CD1c-positive myeloid dendritic cell (primary cell): ENCODE data around the gene TRIP6.
"Not testable (repeated sequence)": the region's sequence is repeated elsewhere in the genome, so short reads cannot be mapped to it uniquely, and the experiment has no call there.

Experiments
- DNase-seq: peaks from one replicate; pipeline ENCODE4 v3.0.0-alpha.2; 2016; ENCODE audit errors: extremely low spot score

Gene TRIP6

DNA sequence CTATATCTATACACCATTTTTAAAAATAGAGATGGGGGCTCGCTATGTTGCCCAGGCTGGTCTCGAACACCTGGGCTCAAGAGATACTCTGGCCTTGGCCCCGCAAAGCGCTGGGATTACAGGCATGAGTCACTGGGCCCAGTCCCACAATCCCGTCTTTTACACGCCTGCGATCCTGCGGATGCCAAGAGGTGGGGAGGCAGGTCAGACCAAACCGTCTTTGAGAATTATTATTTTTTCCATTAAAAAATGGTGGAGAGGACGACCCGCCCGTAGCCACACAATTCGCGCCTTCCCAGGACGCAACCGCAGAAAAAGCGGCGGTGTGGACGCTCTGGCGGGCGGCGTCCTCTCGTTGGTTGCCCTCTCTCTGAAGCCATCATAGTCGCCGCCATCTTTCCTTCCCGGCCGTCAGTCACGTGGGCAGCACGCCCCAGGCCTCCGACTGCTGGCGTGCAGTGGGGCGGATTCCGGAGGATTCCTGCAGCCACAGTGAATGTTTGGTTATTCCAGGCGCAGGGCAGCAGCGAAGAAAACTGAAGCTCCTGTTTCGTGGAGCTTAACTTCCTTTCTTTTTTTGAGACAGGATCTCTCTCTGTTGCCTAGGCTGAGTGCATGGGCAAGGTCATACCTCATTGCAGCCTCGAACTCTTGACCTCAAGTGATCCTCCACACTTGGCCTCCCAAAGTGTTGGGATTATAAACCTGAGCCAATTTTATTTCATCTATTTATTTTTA is 29.9 kb upstream of the TRIP6 start:
- peak; percentile 79 for DNase-seq

- no peak for DNase-seq
These were observed 27.8 kb upstream of the TRIP6 start for GRCh38 chr7:100839361-100839760.

- no peak for DNase-seq
These were observed 26.6 kb upstream of the TRIP6 start for GRCh38 chr7:100840470-100841100.

DNA sequence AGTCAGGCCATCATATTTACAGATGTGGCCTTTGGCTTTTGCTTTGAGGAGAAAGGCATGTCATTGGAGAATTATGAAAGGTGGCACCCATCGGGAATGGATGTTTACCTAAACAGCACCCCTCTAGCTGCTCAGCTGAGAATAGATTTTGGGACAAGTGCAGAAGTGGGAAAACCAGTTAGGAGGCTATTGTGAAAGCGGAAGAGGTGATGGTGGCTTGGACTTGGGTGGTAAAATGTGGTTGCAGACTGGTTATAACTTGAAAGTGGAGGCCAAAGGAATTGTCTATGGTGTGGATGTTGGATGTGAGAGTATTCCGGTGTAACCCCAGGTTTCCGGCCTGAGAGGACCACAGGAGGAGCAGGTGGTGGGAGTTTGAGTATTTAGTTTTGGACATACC is 19.8 kb upstream of the TRIP6 start:
- no peak for DNase-seq

DNA sequence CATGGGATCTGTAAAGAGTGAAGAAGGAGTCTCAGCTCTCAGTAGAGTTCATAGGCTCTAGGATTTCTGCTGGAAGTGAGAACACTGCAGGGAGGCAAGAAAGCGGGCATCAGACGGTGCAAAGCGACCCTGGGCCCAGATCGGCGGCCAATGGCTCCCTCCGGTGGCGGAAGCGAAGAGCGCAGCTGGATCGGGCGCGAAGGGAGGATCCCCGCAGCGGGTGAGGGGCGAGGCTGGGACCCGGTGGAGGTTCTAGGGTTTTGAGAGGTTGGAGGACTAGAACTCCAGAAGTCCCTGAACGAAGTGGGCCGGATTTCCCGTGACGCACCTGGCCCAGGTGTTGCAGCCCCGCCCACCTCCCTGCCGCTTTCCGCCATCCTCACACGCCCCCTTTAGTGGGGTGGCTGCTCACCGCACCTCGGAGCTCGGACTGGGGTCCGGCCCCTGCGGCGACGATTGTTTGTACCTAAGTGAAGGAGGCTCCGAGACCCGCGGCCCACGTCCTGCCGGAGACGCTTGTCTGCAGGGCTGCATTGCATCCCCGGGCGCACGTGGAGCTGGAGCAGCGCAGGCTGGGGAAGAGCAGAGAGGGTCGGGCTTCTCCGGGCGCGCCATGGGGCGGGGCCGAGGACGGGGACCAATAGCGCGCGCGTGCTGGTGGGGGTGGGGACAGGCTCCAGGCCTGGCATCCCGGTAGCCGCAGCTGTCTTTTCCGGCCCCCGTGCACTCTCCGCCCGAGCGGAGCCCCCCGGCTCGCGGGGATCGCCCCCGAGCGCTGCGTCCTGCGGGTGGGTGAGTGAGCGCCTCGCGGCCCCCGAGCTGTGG is 14.9 kb upstream of the TRIP6 start, which contains the start of gene SLC12A9:
SLC12A9 (plus strand) TSS at position 666 of the 825 bp plus-strand sequence. CDS start 1,485 bp downstream, outside the sequence.
- peak; percentile 94 for DNase-seq

DNA sequence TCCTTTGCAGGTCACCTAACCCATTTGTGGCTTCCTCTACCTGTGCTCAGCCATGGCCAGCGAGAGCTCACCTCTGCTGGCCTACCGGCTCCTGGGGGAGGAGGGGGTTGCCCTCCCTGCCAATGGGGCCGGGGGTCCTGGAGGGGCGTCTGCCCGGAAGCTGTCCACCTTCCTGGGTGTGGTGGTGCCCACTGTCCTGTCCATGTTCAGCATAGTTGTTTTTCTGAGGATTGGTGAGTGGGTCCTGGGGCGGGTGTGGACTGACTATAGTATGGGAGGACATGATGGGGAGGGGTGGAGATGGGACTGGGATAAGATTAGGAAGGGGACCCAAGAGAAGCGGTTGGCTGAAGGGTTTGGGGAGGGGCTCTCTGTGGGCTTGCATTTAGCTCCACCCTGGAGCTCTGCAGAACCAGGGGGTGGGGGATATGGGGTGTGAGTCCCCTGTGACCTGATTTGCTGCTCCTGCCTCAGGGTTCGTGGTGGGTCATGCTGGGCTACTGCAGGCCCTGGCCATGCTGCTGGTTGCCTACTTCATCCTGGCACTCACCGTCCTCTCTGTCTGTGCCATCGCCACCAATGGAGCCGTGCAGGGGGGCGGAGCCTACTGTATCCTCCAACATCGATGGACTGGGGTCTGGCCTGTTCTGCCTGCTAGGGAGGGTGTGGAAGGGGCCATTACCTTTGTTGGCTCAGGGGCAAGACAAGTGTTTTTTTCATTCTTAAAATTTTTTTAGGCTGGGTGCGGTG is 12.9 kb upstream of the TRIP6 start:
- DNase-seq: no peak

- not testable (repeated sequence) for DNase-seq
These were observed 12.3 kb upstream of the TRIP6 start for GRCh38 chr7:100854899-100855298.

GRCh38 chr7:100855515-100855914 is 11.7 kb upstream of the TRIP6 start:
- no peak for DNase-seq

DNA sequence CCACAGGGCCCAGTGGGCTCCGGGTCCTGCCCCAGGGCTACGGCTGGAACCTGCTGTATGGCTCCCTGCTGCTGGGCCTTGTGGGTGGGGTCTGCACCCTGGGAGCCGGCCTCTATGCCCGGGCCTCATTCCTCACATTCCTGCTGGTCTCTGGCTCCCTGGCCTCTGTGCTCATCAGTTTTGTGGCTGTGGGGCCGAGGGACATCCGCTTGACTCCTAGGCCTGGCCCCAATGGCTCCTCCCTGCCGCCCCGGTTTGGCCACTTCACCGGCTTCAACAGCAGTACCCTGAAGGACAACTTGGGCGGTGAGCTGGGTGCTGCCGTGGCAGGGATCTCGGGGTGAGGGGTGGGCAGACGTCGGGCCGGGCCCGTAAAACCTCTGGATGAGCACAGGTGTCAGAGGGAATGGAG is 10.3 kb upstream of the TRIP6 start:
- no peak for DNase-seq

GRCh38 chr7:100859856-100860255 is 7.3 kb upstream of the TRIP6 start:
- DNase-seq: no peak

DNA sequence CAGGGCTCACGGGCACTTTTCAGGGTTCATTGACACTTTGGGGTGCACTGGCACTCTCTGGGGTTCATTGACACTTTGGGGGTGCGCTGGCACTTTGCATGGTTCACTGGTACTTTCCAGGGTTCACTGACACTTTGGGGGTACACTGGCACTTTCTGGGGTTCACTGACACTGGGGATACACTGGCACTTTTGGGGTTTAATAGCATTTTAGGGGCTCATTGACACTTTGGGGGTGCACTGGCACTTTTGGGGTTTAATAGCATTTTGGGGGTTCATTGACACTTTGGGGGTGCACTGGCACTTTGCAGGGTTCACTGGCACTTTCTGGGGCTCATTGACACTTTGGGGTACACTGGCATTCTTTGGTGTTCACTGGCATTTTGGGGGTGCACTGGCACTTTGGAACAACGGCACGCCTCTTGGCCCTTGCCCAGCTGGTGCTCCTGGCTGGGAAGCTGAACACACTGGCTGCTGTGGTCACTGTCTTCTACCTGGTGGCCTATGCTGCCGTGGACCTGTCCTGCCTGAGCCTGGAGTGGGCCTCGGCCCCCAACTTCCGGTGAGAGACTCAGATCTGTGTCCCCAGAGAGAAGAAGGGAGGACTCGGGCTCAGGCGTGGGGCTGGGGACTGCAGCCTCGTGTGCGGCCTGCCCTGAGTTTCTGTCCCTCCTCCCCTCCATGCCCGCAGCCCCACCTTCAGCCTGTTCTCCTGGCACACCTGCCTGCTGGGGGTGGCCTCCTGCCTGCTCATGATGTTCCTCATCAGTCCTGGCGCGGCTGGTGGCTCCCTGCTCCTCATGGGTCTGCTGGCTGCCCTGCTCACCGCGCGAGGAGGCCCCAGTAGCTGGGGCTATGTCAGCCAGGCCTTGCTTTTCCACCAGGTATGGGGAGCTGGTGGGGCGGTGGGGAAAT is 6.2 kb upstream of the TRIP6 start:
- DNase-seq: no peak

- no peak for DNase-seq
These were observed 5.6 kb upstream of the TRIP6 start for GRCh38 chr7:100861616-100861985.

DNA sequence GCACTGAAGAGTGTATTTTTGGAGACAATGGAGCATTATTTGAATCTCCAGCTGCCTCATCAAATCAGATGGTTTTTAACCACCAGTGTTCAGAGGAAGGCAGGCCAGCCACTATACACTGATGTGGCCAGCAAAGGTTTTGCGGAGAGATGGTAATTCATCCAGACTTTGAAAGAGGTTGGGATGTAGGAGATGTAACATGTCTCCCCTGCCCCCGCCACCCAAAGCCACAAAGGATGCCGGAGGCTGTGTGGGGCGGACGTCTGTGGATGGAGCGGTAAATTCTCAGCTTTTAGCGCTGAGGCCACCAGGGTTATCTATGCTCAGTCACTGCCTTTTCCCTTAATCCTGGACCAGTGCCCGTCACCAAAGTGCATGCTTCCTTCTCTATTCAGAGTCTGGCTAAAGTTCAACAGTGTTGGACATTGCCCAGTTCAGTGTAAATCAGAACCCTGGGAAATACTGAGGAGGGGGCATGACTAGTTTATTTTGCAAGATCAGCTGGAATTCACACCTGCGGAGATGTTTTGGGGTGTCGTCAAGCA is 3.7 kb upstream of the TRIP6 start:
- DNase-seq: no peak

DNA sequence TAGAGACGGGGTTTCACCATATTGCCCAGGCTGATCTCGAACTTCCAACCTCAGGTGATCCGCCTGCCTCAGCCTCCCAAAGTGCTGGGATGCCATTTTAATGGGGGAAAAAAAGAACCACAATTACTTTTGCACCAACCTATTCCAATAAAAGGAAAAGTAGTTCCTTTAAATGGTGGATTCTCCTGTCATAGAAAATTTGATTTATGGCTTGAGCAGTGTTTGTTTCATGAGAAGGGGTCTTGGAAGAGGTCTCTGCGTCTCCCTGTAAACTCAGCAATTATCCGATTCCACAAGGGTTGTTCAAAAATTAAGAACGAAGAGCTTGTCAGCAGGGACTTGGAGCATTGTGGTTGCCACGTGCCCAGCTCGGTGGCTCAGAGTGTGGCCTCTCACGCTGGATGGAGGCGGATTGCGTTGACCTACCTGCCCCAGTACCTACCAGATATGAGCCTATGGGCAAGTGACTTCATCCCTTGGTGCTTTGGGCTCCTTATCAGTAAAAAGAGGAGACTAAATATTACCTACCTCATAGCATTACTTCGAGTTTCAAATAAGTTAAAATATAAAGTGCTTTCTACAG is 2.8 kb upstream of the TRIP6 start:
- DNase-seq: no peak

GRCh38 chr7:100865372-100865911 is 1.7 kb upstream of the TRIP6 start:
- no peak for DNase-seq

GRCh38 chr7:100865938-100866728 is 1.1 kb upstream of the TRIP6 start:
- DNase-seq: peak; percentile 51

DNA sequence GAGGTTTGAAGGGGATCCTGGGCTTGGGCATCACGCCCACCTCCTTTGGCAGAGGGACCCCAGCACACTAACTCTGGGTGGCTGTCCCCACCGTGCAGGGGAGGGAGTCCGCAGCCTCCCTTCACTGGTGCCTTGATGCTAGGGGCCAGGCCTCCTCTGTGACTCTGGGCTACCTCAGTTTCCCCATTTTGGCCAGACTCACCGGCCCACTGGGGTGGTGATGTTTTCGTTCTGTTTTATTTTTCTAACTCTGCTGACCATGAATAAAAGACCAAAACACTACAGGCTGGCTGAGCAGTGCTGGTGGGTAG is 503 bp upstream of the TRIP6 start:
- DNase-seq: no peak

DNA sequence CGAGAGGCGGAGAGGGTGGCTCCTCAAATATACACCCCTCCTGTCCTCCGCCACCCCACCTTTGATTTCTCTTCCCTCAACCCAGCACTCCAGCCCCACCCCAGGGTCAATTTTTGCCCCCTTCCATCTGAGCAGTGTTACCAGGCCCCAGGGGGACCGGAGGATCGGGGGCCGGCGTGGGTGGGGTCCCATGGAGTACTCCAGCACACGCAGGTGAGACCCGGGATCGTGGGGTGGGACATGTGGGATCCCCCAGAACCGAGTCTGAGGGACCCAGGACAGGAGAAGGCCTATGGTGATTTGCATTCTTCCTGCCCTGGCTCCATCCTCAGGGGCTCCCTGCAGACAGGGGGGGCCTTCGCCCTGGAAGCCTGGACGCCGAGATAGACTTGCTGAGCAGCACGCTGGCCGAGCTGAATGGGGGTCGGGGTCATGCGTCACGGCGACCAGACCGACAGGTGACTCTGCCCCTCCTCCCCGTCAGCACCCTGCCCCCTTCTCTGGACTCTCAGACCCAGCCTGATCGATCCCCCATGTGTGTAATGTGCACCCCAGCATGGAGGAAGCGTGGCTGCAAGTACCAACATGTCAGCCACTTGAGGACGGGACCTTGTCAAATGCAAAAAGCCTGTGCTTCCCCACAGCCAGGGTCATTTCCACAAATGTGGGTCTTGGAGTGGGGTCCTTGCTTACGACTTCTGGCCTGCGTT is 744 bp downstream of the TRIP6 start:
- DNase-seq: no peak
